IMR-90 (cell line): Measurements from ENCODE around the gene OOSP3. TPM values are rescaled to one million over a fixed set of nuclear protein-coding genes. Genes with fewer than 3 reads are reported as not detected.

Source experiments
- ATAC-seq: fragments of 200-7000 bp; cut with Tn5 transposase; 2 replicates; pipeline ENCODE4 v1.9.1; 2020; ENCODE audit warnings: low read depth, mild to moderate bottlenecking, moderate library complexity
- BruUV-seq: library from RNA; stranded (reverse); fragments of 400-500 nt; replicated peaks from 2 replicates; lab custom pipeline; 2021; lab: Mats Ljungman, UMichigan
- CTCF ChIA-PET: fragments of 300-600 bp; formaldehyde crosslinking; extraction: SDS; loops from one replicate; lab custom pipeline; 2021; ENCODE audit warnings: antibody characterized with exemption; lab: Yijun Ruan, JAX
- POLR2A ChIA-PET: fragments of 300-600 bp; sonication (Branson Sonifier 250); formaldehyde crosslinking; loops from one replicate; lab custom pipeline; 2022; ENCODE audit warnings: antibody characterized with exemption; ENCODE audit not compliant: unreplicated experiment; lab: Charles Lee
- DNase-seq: peaks from one replicate; pipeline ENCODE4 v3.0.0; 2013
- H2AFZ ChIP-seq: replicated peaks from 2 replicates; pipeline ENCODE3; 2013; ENCODE audit warnings: low read length, mild to moderate bottlenecking; ENCODE audit not compliant: poor library complexity
- H2AK5ac ChIP-seq: 2 replicates; pipeline ENCODE4 v1.6.1; 2013; ENCODE audit warnings: low read depth, low read length, inconsistent platforms
- H2AK9ac ChIP-seq: replicated peaks from 2 replicates; pipeline ENCODE3; 2013; ENCODE audit warnings: mild to moderate bottlenecking, low read depth, low read length, moderate library complexity; ENCODE audit not compliant: poor library complexity
- H2BK120ac ChIP-seq: 2 replicates; pipeline ENCODE4 v1.6.1; 2013; ENCODE audit warnings: low read depth, low read length, inconsistent platforms
- H2BK15ac ChIP-seq: 3 replicates; pipeline ENCODE4 v1.6.1; 2013; ENCODE audit warnings: low read depth, low read length, inconsistent platforms
- H2BK20ac ChIP-seq: 2 replicates; pipeline ENCODE4 v1.6.1; 2013; ENCODE audit warnings: low read depth, mild to moderate bottlenecking, inconsistent platforms, low read length, moderate library complexity
- H2BK5ac ChIP-seq: 2 replicates; pipeline ENCODE4 v1.6.1; 2013; ENCODE audit warnings: mild to moderate bottlenecking, low read depth, low read length, inconsistent platforms; ENCODE audit not compliant: poor library complexity, severe bottlenecking
- H3K14ac ChIP-seq: replicated peaks from 2 replicates; pipeline ENCODE4 v1.6.1; 2013; ENCODE audit warnings: low read depth, low read length, inconsistent platforms
- H3K18ac ChIP-seq: 2 replicates; pipeline ENCODE4 v1.6.1; 2013; ENCODE audit warnings: low read depth, low read length, control low read depth
- H3K23ac ChIP-seq: 2 replicates; pipeline ENCODE4 v1.6.1; 2013; ENCODE audit warnings: low read depth, low read length, inconsistent platforms
- H3K27ac ChIP-seq: 2 replicates; pipeline ENCODE4 v1.5.1; 2013; ENCODE audit warnings: mild to moderate bottlenecking, control low read depth, low read length; ENCODE audit not compliant: insufficient read depth
- H3K27me3 ChIP-seq: 2 replicates; pipeline ENCODE4 v1.6.1; 2013; ENCODE audit warnings: low read length; ENCODE audit not compliant: control insufficient read depth, insufficient read depth
- H3K36me3 ChIP-seq: 2 replicates; pipeline ENCODE4 v1.6.1; 2013; ENCODE audit warnings: low read length, mixed read lengths; ENCODE audit not compliant: control insufficient read depth, insufficient read depth
- H3K4ac ChIP-seq: 2 replicates; pipeline ENCODE4 v1.6.1; 2013; ENCODE audit warnings: low read depth, low read length, inconsistent platforms
- H3K4me1 ChIP-seq: 2 replicates; pipeline ENCODE4 v1.6.1; 2013; ENCODE audit warnings: low read length, mixed read lengths; ENCODE audit not compliant: control insufficient read depth, insufficient read depth
- H3K4me2 ChIP-seq: 2 replicates; pipeline ENCODE4 v1.6.1; 2013; ENCODE audit warnings: low read depth, mild to moderate bottlenecking, control low read depth, low read length, moderate library complexity
- H3K4me3 ChIP-seq: 2 replicates; pipeline ENCODE4 v1.5.1; 2013; ENCODE audit warnings: low read depth, mild to moderate bottlenecking, control low read depth, low read length, moderate library complexity; ENCODE audit not compliant: insufficient read depth
- H3K56ac ChIP-seq: 2 replicates; pipeline ENCODE4 v1.6.1; 2013; ENCODE audit warnings: low read length, inconsistent platforms; ENCODE audit not compliant: insufficient read depth; ENCODE audit errors: extremely low read depth
- H3K79me1 ChIP-seq, 2 experiments: 2 replicates each; pipeline ENCODE4 v1.6.1; 2013; ENCODE audit warnings: low read length in 2 of 2, inconsistent platforms in 1 of 2, low read depth in 1 of 2
- H3K9ac ChIP-seq: 2 replicates; pipeline ENCODE4 v1.6.1; 2013; ENCODE audit warnings: low read depth, low read length, control low read depth
- H3K9me1 ChIP-seq: 2 replicates; pipeline ENCODE4 v1.6.1; 2013; ENCODE audit warnings: low read length, inconsistent platforms; ENCODE audit not compliant: insufficient read depth
- H3K9me3 ChIP-seq: 2 replicates; pipeline ENCODE4 v1.6.1; 2013; ENCODE audit warnings: low read length; ENCODE audit not compliant: control insufficient read depth, insufficient read depth
- H4K20me1 ChIP-seq: 2 replicates; pipeline ENCODE4 v1.6.1; 2013; ENCODE audit warnings: low read length, inconsistent platforms; ENCODE audit not compliant: insufficient read depth
- H4K5ac ChIP-seq: 2 replicates; pipeline ENCODE4 v1.6.1; 2013; ENCODE audit warnings: mild to moderate bottlenecking, low read depth, low read length, control low read depth
- H4K8ac ChIP-seq, 2 experiments: 2 replicates each; pipeline ENCODE4 v1.6.1; 2013; ENCODE audit warnings: low read depth in 2 of 2, low read length in 2 of 2, control low read depth in 1 of 2, inconsistent platforms in 1 of 2
- H4K91ac ChIP-seq: 2 replicates; pipeline ENCODE4 v1.6.1; 2013; ENCODE audit warnings: low read depth, low read length, inconsistent platforms; ENCODE audit not compliant: insufficient read depth
- CTCF ChIP-seq: conservative IDR thresholded peaks from 2 replicates; pipeline ENCODE4 v1.5.1; 2012; ENCODE audit warnings: mild to moderate bottlenecking, low read depth, low read length, improper control_type of control experiment
- MAFK ChIP-seq: IDR thresholded peaks from 2 replicates; pipeline ENCODE4 v1.6.1; 2012; ENCODE audit warnings: low read depth, low read length, improper control_type of control experiment
- SMC3 ChIP-seq: fragments of 150-350 bp; IDR thresholded peaks from 2 replicates; pipeline ENCODE4 v1.6.1; 2016; ENCODE audit warnings: low read depth, mild to moderate bottlenecking, antibody characterized with exemption, low read length, moderate library complexity
- USF2 ChIP-seq: fragments of 150-350 bp; IDR thresholded peaks from 2 replicates; pipeline ENCODE4 v1.6.1; 2017; ENCODE audit warnings: mild to moderate bottlenecking, antibody characterized with exemption, low read length, low read depth
- WGBS, 2 experiments: methylation state at CpG; one replicate each; pipeline versions ENCODE4 v1.1.5 to v1.1.7; 2013; ENCODE audit warnings: missing lambda C conversion rate in 2 of 2; ENCODE audit not compliant: insufficient read length in 1 of 2; ENCODE audit errors: extremely low coverage in 2 of 2; 5-methylcytosine and 5-hydroxymethylcytosine counted together
- dilution Hi-C: fragments of 300-500 bp; cut with HindIII; formaldehyde crosslinking; loops from one replicate; pipeline ENCODE4 v1.14.3; 2018; ENCODE audit warnings: low sequenced_read_pairs; ENCODE audit not compliant: unreplicated experiment
- in situ Hi-C: fragments of 300-500 bp; cut with MboI; formaldehyde crosslinking; loops from 3 replicates; pipeline ENCODE4 v1.14.3; 2019; ENCODE audit warnings: low sequenced_read_pairs, inconsistent platforms, mixed read lengths
- intact Hi-C: fragments of 100-400 bp; cut with micrococcal nuclease; formaldehyde crosslinking; loops from 2 replicates; pipeline ENCODE4 v1.10.0; 2022
- polyA plus RNA-seq, 3 experiments: library from polyadenylated mRNA; depleted of rRNA; stranded (reverse); fragments of >200 nt; gene quantifications; 2 replicates each; pipeline ENCODE4 v1.2.3, GENCODE V29; 2012; ENCODE audit warnings: low replicate concordance in 1 of 3
- total RNA-seq: library from RNA; depleted of rRNA; stranded (reverse); fragments of >200 nt; gene quantifications from 2 replicates; pipeline ENCODE4 v1.2.3, GENCODE V29; 2012

Gene OOSP3
- total and polyA plus RNA-seq, 2 of the 4 experiments (the other 2 are of a cell fraction), result not detected

- H3K4ac ChIP-seq, result no peak overlapping the region
- H3K56ac ChIP-seq, result no peak overlapping the region
- POLR2A ChIA-PET, result no interaction called here
- no peak overlapping the region for H3K14ac ChIP-seq
- no peak overlapping the region for H2BK15ac ChIP-seq
- H3K9ac ChIP-seq, result no peak overlapping the region
- TF ChIP-seq USF2 (no peak), SMC3 (no peak), MAFK (no peak), CTCF (no peak)
- no peak overlapping the region for H3K23ac ChIP-seq
- no CpG with 5 or more reads among the region's 1 CpG for WGBS, 2 experiments
- H4K20me1 ChIP-seq, result no peaks in the 10 kb centered on the region
- H2AK9ac ChIP-seq, result no peak overlapping the region
- H2BK120ac ChIP-seq, result no peak overlapping the region
- no peak overlapping the region for H2BK20ac ChIP-seq
- no peak overlapping the region for H3K27ac ChIP-seq
- DNase-seq, result no peak
- intact Hi-C loops, result no loop called here
- H4K8ac ChIP-seq, result no peak overlapping the region
- H2AK5ac ChIP-seq, result no peak overlapping the region
- H4K5ac ChIP-seq, result no peak overlapping the region
- dilution Hi-C loops, result no loop called here
- no peaks in the 10 kb centered on the region for H3K9me3 ChIP-seq
- H2BK5ac ChIP-seq, result no peak overlapping the region
- no peaks in the 10 kb centered on the region for H3K36me3 ChIP-seq
- no peaks in the 10 kb centered on the region for H3K79me1 ChIP-seq
- H3K9me1 ChIP-seq, result no peaks in the 10 kb centered on the region
- no peak for ATAC-seq
- in situ Hi-C loops, result no loop called here
- CTCF ChIA-PET, result interaction anchor here (0.7 kb wide), 1 partner anchor 37 kb away, joined by 3 read pairs; no protein-coding TSS in a partner anchor
- no peak overlapping the region for H4K91ac ChIP-seq
- no peak overlapping the region for H3K18ac ChIP-seq
- BruUV-seq, result no TSS peak
- H3K4me3 ChIP-seq, result no peak overlapping the region
- no peak overlapping the region for H3K4me2 ChIP-seq
- H2AFZ ChIP-seq, result no peak overlapping the region
- H3K4me1 ChIP-seq, result no peaks in the 10 kb centered on the region
- no peaks in the 10 kb centered on the region for H3K27me3 ChIP-seq
Measured at GRCh38 chr11:59866836-59867235, 11.7 kb upstream of the OOSP3 start.
